H9 (cell line): Measurements from ENCODE around the gene YAF2. TPM values are rescaled to one million over a fixed set of nuclear protein-coding genes. Genes with fewer than 3 reads are reported as not detected.

Experiments used
- DNase-seq: peaks from one replicate; pipeline ENCODE4 v3.0.0-alpha.2; 2017
- H2AFZ ChIP-seq: one replicate; pipeline ENCODE4 v1.6.1; 2013; ENCODE audit warnings: mild to moderate bottlenecking, low read length, control low read depth, moderate library complexity
- H2AK5ac ChIP-seq: 2 replicates; pipeline ENCODE4 v1.6.1; 2013; ENCODE audit warnings: low read length, control low read depth, mixed read lengths; ENCODE audit not compliant: insufficient read length
- H2BK120ac ChIP-seq: one replicate; pipeline ENCODE4 v1.6.1; 2013; ENCODE audit warnings: low read depth, mild to moderate bottlenecking, low read length, control low read depth, inconsistent platforms; ENCODE audit not compliant: poor library complexity, severe bottlenecking
- H2BK12ac ChIP-seq: 2 replicates; pipeline ENCODE4 v1.6.1; 2013; ENCODE audit warnings: low read length, control low read depth, mixed read lengths, low read depth; ENCODE audit not compliant: insufficient read length
- H2BK15ac ChIP-seq: 2 replicates; pipeline ENCODE4 v1.6.1; 2013; ENCODE audit warnings: low read depth, low read length, control low read depth
- H2BK20ac ChIP-seq: one replicate; pipeline ENCODE4 v1.6.1; 2013; ENCODE audit warnings: low read depth, mild to moderate bottlenecking, low read length, control low read depth, inconsistent platforms; ENCODE audit not compliant: poor library complexity, severe bottlenecking
- H2BK5ac ChIP-seq: 2 replicates; pipeline ENCODE4 v1.6.1; 2013; ENCODE audit warnings: low read length, control low read depth, mixed read lengths; ENCODE audit not compliant: insufficient read length
- H3K14ac ChIP-seq: 2 replicates; pipeline ENCODE4 v1.6.1; 2013; ENCODE audit warnings: low read length, control low read depth; ENCODE audit not compliant: insufficient read depth
- H3K18ac ChIP-seq: 2 replicates; pipeline ENCODE4 v1.6.1; 2013; ENCODE audit warnings: low read depth, mild to moderate bottlenecking, mixed read lengths, low read length, control low read depth; ENCODE audit not compliant: insufficient read length
- H3K23ac ChIP-seq: 2 replicates; pipeline ENCODE4 v1.6.1; 2013; ENCODE audit warnings: low read length, control low read depth, mixed read lengths, low read depth; ENCODE audit not compliant: insufficient read length
- H3K23me2 ChIP-seq: 2 replicates; pipeline ENCODE4 v1.6.1; 2013; ENCODE audit warnings: low read depth, mild to moderate bottlenecking, mixed read lengths, low read length, control low read depth; ENCODE audit not compliant: insufficient read length, poor library complexity, severe bottlenecking
- H3K27ac ChIP-seq: 2 replicates; pipeline ENCODE4 v1.5.1; 2013; ENCODE audit warnings: low read length, control low read depth, mixed read lengths, low read depth; ENCODE audit not compliant: insufficient read length
- H3K27me3 ChIP-seq: 2 replicates; pipeline ENCODE4 v1.6.1; 2013; ENCODE audit warnings: low read length, control low read depth, inconsistent platforms; ENCODE audit not compliant: insufficient read depth
- H3K4ac ChIP-seq: 2 replicates; pipeline ENCODE4 v1.6.1; 2013; ENCODE audit warnings: low read depth, mild to moderate bottlenecking, control low read depth, inconsistent platforms, low read length, moderate library complexity
- H3K4me1 ChIP-seq: 2 replicates; pipeline ENCODE4 v1.6.1; 2013; ENCODE audit warnings: low read length, control low read depth, inconsistent platforms; ENCODE audit not compliant: insufficient read depth
- H3K4me2 ChIP-seq: 2 replicates; pipeline ENCODE4 v1.6.1; 2013; ENCODE audit warnings: low read length, control low read depth, mixed read lengths; ENCODE audit not compliant: insufficient read length, insufficient read depth
- H3K56ac ChIP-seq: 2 replicates; pipeline ENCODE4 v1.6.1; 2013; ENCODE audit warnings: low read depth, mild to moderate bottlenecking, mixed read lengths, low read length, control low read depth; ENCODE audit not compliant: insufficient read length
- H3K79me1 ChIP-seq: 2 replicates; pipeline ENCODE4 v1.6.1; 2013; ENCODE audit warnings: low read depth, mild to moderate bottlenecking, moderate library complexity, low read length, control low read depth, inconsistent platforms; ENCODE audit not compliant: insufficient read depth, poor library complexity, severe bottlenecking
- H3K79me2 ChIP-seq: 2 replicates; pipeline ENCODE4 v1.6.1; 2013; ENCODE audit warnings: low read length, control low read depth, inconsistent platforms; ENCODE audit not compliant: insufficient read depth
- H3K9ac ChIP-seq: 2 replicates; pipeline ENCODE4 v1.6.1; 2013; ENCODE audit warnings: low read length, control low read depth, mixed read lengths; ENCODE audit not compliant: insufficient read length; ENCODE audit errors: extremely low read depth
- H3K9me3 ChIP-seq: one replicate; pipeline ENCODE4 v1.6.1; 2013; ENCODE audit warnings: low read depth, low read length, inconsistent platforms; ENCODE audit not compliant: control insufficient read depth
- H3T11ph ChIP-seq: one replicate; pipeline ENCODE4 v1.6.1; 2013; ENCODE audit warnings: mild to moderate bottlenecking, low read length, control low read depth, inconsistent platforms
- H4K20me1 ChIP-seq: one replicate; pipeline ENCODE4 v1.6.1; 2013; ENCODE audit not compliant: control insufficient read depth, insufficient read length, insufficient read depth
- H4K5ac ChIP-seq: 2 replicates; pipeline ENCODE4 v1.6.1; 2013; ENCODE audit warnings: low read depth, mild to moderate bottlenecking, mixed read lengths, low read length, control low read depth; ENCODE audit not compliant: insufficient read length
- H4K8ac ChIP-seq: replicated peaks from 2 replicates; pipeline ENCODE4 v1.6.1; 2013; ENCODE audit warnings: low read length, control low read depth, mixed read lengths, low read depth; ENCODE audit not compliant: insufficient read length
- H4K91ac ChIP-seq: 2 replicates; pipeline ENCODE4 v1.6.1; 2013; ENCODE audit warnings: low read depth, mild to moderate bottlenecking, moderate library complexity, mixed read lengths, low read length, control low read depth; ENCODE audit not compliant: insufficient read length
- H3K27ac Mint-ChIP-seq, 3 experiments: 2 replicates in 2 of 3; 3 replicates in 1 of 3; pipeline ENCODE4 v1.8.0; 2020 to 2021; ENCODE audit warnings: mixed read lengths in 3 of 3, mild to moderate bottlenecking in 1 of 3, moderate library complexity in 1 of 3
- H3K27me3 Mint-ChIP-seq: 2 replicates; pipeline ENCODE4 v1.8.0; 2021; ENCODE audit warnings: low read depth, mild to moderate bottlenecking, moderate library complexity, mixed read lengths
- H3K36me3 Mint-ChIP-seq, 3 experiments: 2 replicates in 2 of 3; 3 replicates in 1 of 3; pipeline ENCODE4 v1.8.0; 2020 to 2021; ENCODE audit warnings: low read depth in 3 of 3, mixed read lengths in 3 of 3; ENCODE audit not compliant: insufficient read depth in 1 of 3
- H3K4me1 Mint-ChIP-seq, 2 experiments: 2 replicates each; pipeline ENCODE4 v1.8.0; 2020; ENCODE audit warnings: mixed read lengths in 2 of 2
- H3K4me3 Mint-ChIP-seq, 2 experiments: 2 replicates in 1 of 2; 3 replicates in 1 of 2; pipeline ENCODE4 v1.8.0; 2020 to 2021; ENCODE audit warnings: mild to moderate bottlenecking in 2 of 2, mixed read lengths in 2 of 2, moderate library complexity in 1 of 2
- H3K9me3 Mint-ChIP-seq, 2 experiments: 2 replicates in 1 of 2; 3 replicates in 1 of 2; pipeline ENCODE4 v1.8.0; 2020; ENCODE audit warnings: mild to moderate bottlenecking in 2 of 2, mixed read lengths in 2 of 2, moderate library complexity in 1 of 2
- WGBS: extraction: QIAGEN DNeasy Blood & Tissue Kit; methylation state at CpG from one replicate; pipeline ENCODE4 v1.1.7; 2013; ENCODE audit warnings: missing lambda C conversion rate, low lambda C conversion rate, mixed read lengths; ENCODE audit not compliant: insufficient read length; ENCODE audit errors: extremely low coverage; 5-methylcytosine and 5-hydroxymethylcytosine counted together
- total RNA-seq: library from RNA; stranded (reverse); gene quantifications from 2 replicates; pipeline ENCODE4 v1.2.1, GENCODE V29; 2021
- TF ChIP-seq, protein P1 (sequence below): fragments of 200-600 bp; sonication (generic); conservative IDR thresholded peaks from 3 replicates; pipeline ENCODE4 v1.8.0; 2021; ENCODE audit warnings: antibody characterized with exemption, mild to moderate bottlenecking

YAF2 gene
- total RNA-seq, 1 experiment from 2014 or later = 1.9 TPM

DNA sequence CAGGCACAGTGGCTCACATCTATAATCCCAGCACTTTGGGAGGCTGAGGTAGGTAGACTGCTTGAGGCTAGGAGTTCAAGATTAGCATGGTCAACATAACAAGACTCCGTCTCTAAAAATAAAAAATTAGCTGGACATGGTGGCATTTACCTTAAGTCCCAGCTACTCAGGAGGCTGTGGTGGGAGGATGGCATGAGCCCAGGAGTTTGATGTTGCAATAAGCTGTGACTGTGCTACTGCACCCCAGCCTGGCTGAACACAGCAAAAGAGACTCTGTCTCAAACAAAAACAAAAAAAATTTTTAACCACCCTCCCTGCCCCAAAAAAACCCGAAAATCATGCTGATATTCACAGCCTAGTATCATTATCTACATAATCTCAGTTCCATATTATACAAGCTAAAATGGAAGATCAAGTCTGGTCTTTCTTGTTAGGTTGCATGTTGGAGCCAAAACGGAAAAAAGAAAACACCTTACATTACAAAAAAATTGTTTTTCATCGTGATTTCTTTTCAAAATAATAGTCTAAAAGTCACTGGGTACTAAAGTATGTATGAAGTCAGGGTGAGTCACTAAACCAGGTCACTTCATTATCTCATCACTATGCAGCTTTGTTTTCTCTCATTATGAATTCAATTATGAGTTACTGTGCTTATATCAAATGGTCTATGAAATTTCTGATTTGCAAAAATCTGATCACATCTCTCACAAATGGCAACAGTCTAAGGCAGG is 107.2 kb downstream of the YAF2 start:
- Mint-ChIP-seq H3K27ac (no peak overlapping the region), H3K9me3 (no peaks in the 10 kb centered on the region; a peak in 1 of 5 replicates), H3K36me3 (no peaks in the 10 kb centered on the region; a peak in 1 of 7 replicates), H3K27me3 (no peaks in the 10 kb centered on the region), H3K4me3 (no peak overlapping the region; a peak in 1 of 5 replicates), H3K4me1 (peaks cover 6 to 10% of the 10 kb centered on the region in 2 experiments; a peak in 3 of 4 replicates)
- no peak overlapping the region for H3K23ac ChIP-seq
- no CpG with 5 or more reads among the region's 4 CpGs for WGBS
- no peak overlapping the region for H4K8ac ChIP-seq
- H3K79me1 ChIP-seq = peaks cover 2% of the 10 kb centered on the region
- H2AK5ac ChIP-seq = no peak overlapping the region
- H3K23me2 ChIP-seq = no peaks in the 10 kb centered on the region
- H3K14ac ChIP-seq = no peak overlapping the region
- no peaks in the 10 kb centered on the region for H4K20me1 ChIP-seq
- no peaks in the 10 kb centered on the region for H3K9me3 ChIP-seq
- no peak overlapping the region for H3K56ac ChIP-seq
- no peak overlapping the region for H2AFZ ChIP-seq
- DNase-seq = no peak
- no peak overlapping the region for H2BK12ac ChIP-seq
- H3T11ph ChIP-seq = no peak overlapping the region
- H3K4me1 ChIP-seq = no peaks in the 10 kb centered on the region; the same call in 1 of the 2 replicates
- H2BK5ac ChIP-seq = no peak overlapping the region
- H3K27me3 ChIP-seq = no peaks in the 10 kb centered on the region
- H3K9ac ChIP-seq = no peak overlapping the region
- no peak overlapping the region for H2BK15ac ChIP-seq
- H2BK120ac ChIP-seq = no peak overlapping the region
- no peak overlapping the region for H4K5ac ChIP-seq
- H3K4me2 ChIP-seq = no peak overlapping the region
- no peak overlapping the region for H2BK20ac ChIP-seq
- H3K27ac ChIP-seq = no peak overlapping the region
- H3K4ac ChIP-seq = no peak overlapping the region
- H4K91ac ChIP-seq = no peak overlapping the region
- H3K18ac ChIP-seq = no peak overlapping the region
- TF ChIP-seq, protein P1, sequence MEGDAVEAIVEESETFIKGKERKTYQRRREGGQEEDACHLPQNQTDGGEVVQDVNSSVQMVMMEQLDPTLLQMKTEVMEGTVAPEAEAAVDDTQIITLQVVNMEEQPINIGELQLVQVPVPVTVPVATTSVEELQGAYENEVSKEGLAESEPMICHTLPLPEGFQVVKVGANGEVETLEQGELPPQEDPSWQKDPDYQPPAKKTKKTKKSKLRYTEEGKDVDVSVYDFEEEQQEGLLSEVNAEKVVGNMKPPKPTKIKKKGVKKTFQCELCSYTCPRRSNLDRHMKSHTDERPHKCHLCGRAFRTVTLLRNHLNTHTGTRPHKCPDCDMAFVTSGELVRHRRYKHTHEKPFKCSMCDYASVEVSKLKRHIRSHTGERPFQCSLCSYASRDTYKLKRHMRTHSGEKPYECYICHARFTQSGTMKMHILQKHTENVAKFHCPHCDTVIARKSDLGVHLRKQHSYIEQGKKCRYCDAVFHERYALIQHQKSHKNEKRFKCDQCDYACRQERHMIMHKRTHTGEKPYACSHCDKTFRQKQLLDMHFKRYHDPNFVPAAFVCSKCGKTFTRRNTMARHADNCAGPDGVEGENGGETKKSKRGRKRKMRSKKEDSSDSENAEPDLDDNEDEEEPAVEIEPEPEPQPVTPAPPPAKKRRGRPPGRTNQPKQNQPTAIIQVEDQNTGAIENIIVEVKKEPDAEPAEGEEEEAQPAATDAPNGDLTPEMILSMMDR = no peak
- no peaks in the 10 kb centered on the region for H3K79me2 ChIP-seq
